ENCODE measurements around the gene HCST.

DNA sequence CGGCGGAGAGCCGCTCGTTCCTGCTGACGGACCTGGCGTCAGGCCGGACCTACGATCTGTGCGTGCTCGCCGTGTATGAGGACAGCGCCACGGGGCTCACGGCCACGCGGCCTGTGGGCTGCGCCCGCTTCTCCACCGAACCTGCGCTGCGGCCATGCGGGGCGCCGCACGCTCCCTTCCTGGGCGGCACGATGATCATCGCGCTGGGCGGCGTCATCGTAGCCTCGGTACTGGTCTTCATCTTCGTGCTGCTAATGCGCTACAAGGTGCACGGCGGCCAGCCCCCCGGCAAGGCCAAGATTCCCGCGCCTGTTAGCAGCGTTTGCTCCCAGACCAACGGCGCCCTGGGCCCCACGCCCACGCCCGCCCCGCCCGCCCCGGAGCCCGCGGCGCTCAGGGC lies 42.2 kb downstream of the HCST start:
- TF ChIP-seq CTCF (conservative IDR thresholded peaks at IDR 0.05; ENCODE audit: low read depth, low read length) (no peak), POLR2A (IDR thresholded peaks at IDR 0.05; ENCODE audit: low read depth, low read length) (no peak), MAFK (IDR thresholded peaks at IDR 0.05; ENCODE audit: low read depth, low read length) (no peak), RCOR1 (IDR thresholded peaks at IDR 0.05; ENCODE audit: insufficient replicate concordance, low read length) (no peak), RAD21 (IDR thresholded peaks at IDR 0.05; ENCODE audit: low read length) (no peak), MXI1 (IDR thresholded peaks at IDR 0.05; ENCODE audit: borderline replicate concordance, low read depth, low read length) (no peak), ELK1 (IDR thresholded peaks at IDR 0.05; ENCODE audit: borderline replicate concordance, low read depth, low read length) (no peak), MAZ (IDR thresholded peaks at IDR 0.05; ENCODE audit: borderline replicate concordance, low read depth, low read length) (no peak), CEBPB (IDR thresholded peaks at IDR 0.05; ENCODE audit: low read depth, low read length) (no peak), RFX5 (IDR thresholded peaks at IDR 0.05; ENCODE audit: low read depth, low read length) (no peak), SMC3 (IDR thresholded peaks at IDR 0.05; ENCODE audit: low read depth, low read length) (no peak), CHD1 (IDR thresholded peaks at IDR 0.05; ENCODE audit: low read depth, low read length) (no peak), BHLHE40 (IDR thresholded peaks at IDR 0.05; ENCODE audit: low read depth, low read length) (no peak)

Data from IMR-90 (cell line).